OCI-LY3 (cell line): ENCODE results near the gene SCN1B.
"Not testable (repeated sequence)": the region's sequence is repeated elsewhere in the genome, so short reads cannot be mapped to it uniquely, and the experiment has no call there.

Experiments used
- H2AFZ ChIP-seq: fragments of 200-600, 300-600 bp; shearing (Covaris generic); 2 replicates; pipeline ENCODE4 v1.6.0; 2014; ENCODE audit warnings: antibody characterized with exemption, low read depth, low read length
- H3K27ac ChIP-seq: fragments of 200-600, 300-600 bp; sonication (generic); 2 replicates; pipeline ENCODE4 v1.5.1; 2014; ENCODE audit warnings: mild to moderate bottlenecking, low read length, moderate library complexity, mixed read lengths
- H3K27me3 ChIP-seq: fragments of 200-600, 300-600 bp; sonication (generic); 2 replicates; pipeline ENCODE4 v1.6.1; 2014; ENCODE audit warnings: low read depth, low read length, mixed read lengths
- H3K36me3 ChIP-seq: fragments of 200-600, 300-600 bp; sonication (generic); replicated peaks from 2 replicates; pipeline ENCODE3; 2014; ENCODE audit warnings: low read depth, low read length, mixed read lengths
- H3K4me1 ChIP-seq: fragments of 300-600, 200-600 bp; sonication (generic); 2 replicates; pipeline ENCODE4 v1.6.1; 2014; ENCODE audit warnings: low read length, mixed read lengths
- H3K4me2 ChIP-seq: fragments of 200-600, 300-600 bp; sonication (generic); 2 replicates; pipeline ENCODE4 v1.6.1; 2014; ENCODE audit warnings: low read length, mixed read lengths
- H3K4me3 ChIP-seq: fragments of 300-600, 200-600 bp; sonication (generic); 2 replicates; pipeline ENCODE4 v1.5.1; 2014; ENCODE audit warnings: antibody characterized with exemption, mild to moderate bottlenecking, low read length, moderate library complexity
- H3K79me2 ChIP-seq: fragments of 300-600, 200-600 bp; shearing (Covaris generic); 2 replicates; pipeline ENCODE4 v1.6.1; 2014; ENCODE audit warnings: mild to moderate bottlenecking, low read length, mixed read lengths
- H3K9ac ChIP-seq: fragments of 300-600, 200-600 bp; shearing (Covaris generic); 2 replicates; pipeline ENCODE4 v1.6.0; 2014; ENCODE audit warnings: mild to moderate bottlenecking, low read length, moderate library complexity
- H3K9me3 ChIP-seq: fragments of 200-600, 300-600 bp; shearing (Covaris generic); 2 replicates; pipeline ENCODE4 v1.6.1; 2014; ENCODE audit warnings: low read length, mixed read lengths; ENCODE audit not compliant: insufficient read depth
- H4K20me1 ChIP-seq: fragments of 200-600, 300-600 bp; sonication (generic); 2 replicates; pipeline ENCODE4 v1.6.1; 2016; ENCODE audit warnings: low read length, mixed read lengths; ENCODE audit not compliant: insufficient read depth
- EZH2phosphoT487 ChIP-seq: fragments of 200-600 bp; shearing (Covaris generic); IDR thresholded peaks from 2 replicates; pipeline ENCODE4 v1.6.1; 2018; ENCODE audit warnings: antibody characterized with exemption, mixed run types, low read depth
- TF ChIP-seq, protein P1 (sequence below): fragments of 200-600, 300-600 bp; sonication (generic); IDR thresholded peaks from 2 replicates; pipeline ENCODE4 v1.5.1; 2014; ENCODE audit warnings: antibody characterized with exemption, low read length, low read depth

The SCN1B gene

GRCh38 chr19:34991542-34992333 lies 38.5 kb upstream of the SCN1B start:
- Histone ChIP-seq H3K27ac (no peak overlapping the region), H2AFZ (no peak overlapping the region), H3K79me2 (no peaks in the 10 kb centered on the region), H3K27me3 (peaks cover 5% of the 10 kb centered on the region; the same call in 1 of the 2 replicates), H3K4me1 (peaks cover 29% of the 10 kb centered on the region), H3K4me3 (no peak overlapping the region), H4K20me1 (no peaks in the 10 kb centered on the region), H3K36me3 (no peaks in the 10 kb centered on the region), H3K9me3 (no peaks in the 10 kb centered on the region), H3K9ac (no peak overlapping the region), H3K4me2 (no peak overlapping the region)
- TF ChIP-seq, protein P1, sequence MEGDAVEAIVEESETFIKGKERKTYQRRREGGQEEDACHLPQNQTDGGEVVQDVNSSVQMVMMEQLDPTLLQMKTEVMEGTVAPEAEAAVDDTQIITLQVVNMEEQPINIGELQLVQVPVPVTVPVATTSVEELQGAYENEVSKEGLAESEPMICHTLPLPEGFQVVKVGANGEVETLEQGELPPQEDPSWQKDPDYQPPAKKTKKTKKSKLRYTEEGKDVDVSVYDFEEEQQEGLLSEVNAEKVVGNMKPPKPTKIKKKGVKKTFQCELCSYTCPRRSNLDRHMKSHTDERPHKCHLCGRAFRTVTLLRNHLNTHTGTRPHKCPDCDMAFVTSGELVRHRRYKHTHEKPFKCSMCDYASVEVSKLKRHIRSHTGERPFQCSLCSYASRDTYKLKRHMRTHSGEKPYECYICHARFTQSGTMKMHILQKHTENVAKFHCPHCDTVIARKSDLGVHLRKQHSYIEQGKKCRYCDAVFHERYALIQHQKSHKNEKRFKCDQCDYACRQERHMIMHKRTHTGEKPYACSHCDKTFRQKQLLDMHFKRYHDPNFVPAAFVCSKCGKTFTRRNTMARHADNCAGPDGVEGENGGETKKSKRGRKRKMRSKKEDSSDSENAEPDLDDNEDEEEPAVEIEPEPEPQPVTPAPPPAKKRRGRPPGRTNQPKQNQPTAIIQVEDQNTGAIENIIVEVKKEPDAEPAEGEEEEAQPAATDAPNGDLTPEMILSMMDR, result no peak
- no peak for TF ChIP-seq EZH2phosphoT487

DNA sequence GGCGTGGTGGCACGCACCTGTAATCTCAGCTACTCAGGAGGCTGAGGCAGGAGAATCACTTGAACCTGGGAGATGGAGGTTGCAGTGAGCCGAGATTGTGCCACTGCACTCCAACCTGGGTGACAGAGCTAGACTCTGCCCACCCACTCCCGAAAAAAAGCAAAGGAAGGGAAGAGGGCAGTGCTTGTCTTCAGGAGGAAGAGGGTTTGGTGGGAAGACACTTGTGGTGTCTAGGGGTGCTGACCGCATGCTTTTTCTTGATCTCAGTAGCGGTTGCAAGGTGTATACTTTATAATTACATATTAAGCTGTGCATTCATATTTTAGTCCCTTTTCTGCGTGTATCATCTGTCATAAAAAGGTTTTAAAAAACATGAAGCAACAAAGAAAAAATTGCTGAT lies 37.7 kb upstream of the SCN1B start:
- not testable (repeated sequence) for H4K20me1 ChIP-seq, H3K4me3 ChIP-seq, H3K36me3 ChIP-seq, H3K27me3 ChIP-seq, H3K27ac ChIP-seq, H2AFZ ChIP-seq, H3K9ac ChIP-seq, H3K79me2 ChIP-seq, H3K4me2 ChIP-seq, H3K9me3 ChIP-seq
- H3K4me1 ChIP-seq, result peaks cover 29% of the 10 kb centered on the region

- H3K9me3 ChIP-seq, result no peaks in the 10 kb centered on the region
- no peaks in the 10 kb centered on the region for H4K20me1 ChIP-seq
- no peaks in the 10 kb centered on the region for H3K79me2 ChIP-seq
- no peak overlapping the region for H3K27ac ChIP-seq
- no peaks in the 10 kb centered on the region for H3K36me3 ChIP-seq
- H3K9ac ChIP-seq, result no peak overlapping the region
- H3K4me2 ChIP-seq, result no peak overlapping the region
- H3K4me1 ChIP-seq, result peaks cover 20% of the 10 kb centered on the region
- H2AFZ ChIP-seq, result no peak overlapping the region
- peaks cover 5% of the 10 kb centered on the region; the same call in 1 of the 2 replicates for H3K27me3 ChIP-seq
- TF ChIP-seq EZH2phosphoT487, result no peak
- TF ChIP-seq, protein P1, result no peak
- no peak overlapping the region for H3K4me3 ChIP-seq
These were observed 36.0 kb upstream of the SCN1B start for GRCh38 chr19:34994286-34994642.

DNA sequence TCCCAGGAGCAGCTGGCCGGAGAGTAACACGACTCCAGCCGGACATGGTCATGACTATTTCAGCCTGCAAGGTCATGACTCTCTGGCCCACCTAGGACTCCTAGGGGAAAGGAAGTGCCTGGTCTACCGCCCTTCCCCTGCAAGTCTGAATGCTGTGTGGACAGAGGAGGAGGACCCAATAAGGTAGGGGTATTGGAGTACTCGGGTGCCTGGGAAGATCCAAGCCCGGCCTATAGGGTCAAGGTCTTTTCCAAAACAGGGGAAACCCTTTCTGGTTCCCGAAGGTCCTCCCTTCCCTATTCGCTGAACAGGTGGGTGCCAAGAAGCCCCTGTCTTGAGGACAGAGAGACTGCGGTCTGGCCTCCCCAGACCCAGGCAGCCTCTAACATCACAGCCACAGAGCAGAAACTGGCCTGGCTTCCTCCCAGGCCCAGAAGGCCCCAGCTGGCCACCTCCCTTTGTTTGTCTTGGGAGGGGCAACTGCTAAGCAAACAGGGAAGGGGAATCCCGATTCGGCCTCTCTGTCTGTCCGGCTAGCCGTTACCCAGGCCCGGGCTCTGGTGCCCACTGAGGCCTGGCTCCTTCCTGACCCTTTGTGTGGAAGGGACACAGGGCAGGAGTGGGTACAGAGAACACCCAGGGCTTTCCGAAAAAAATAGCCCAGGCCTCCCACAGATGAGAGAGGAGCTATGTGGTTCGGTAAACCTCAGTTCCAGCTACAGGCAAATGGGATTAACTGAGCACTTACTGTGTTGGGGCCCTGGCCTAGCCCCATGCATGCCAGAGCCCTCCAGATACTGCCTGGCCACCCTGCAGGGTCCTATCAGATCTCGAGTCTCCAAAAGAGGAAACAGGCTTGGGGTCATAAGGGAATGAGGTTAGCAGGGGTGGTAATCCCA lies 35.4 kb upstream of the SCN1B start:
- Histone ChIP-seq H3K27ac (no peak overlapping the region), H3K9ac (no peak overlapping the region)

More for the DNA sequence above, 35.4 kb upstream of the SCN1B start:
- H2AFZ ChIP-seq, result no peak overlapping the region
- no peaks in the 10 kb centered on the region for H3K36me3 ChIP-seq
- TF ChIP-seq EZH2phosphoT487, result no peak
- TF ChIP-seq, protein P1, result no peak
- no peaks in the 10 kb centered on the region for H4K20me1 ChIP-seq
- H3K4me2 ChIP-seq, result no peak overlapping the region
- peaks cover 2% of the 10 kb centered on the region; the same call in 1 of the 2 replicates for H3K79me2 ChIP-seq
- H3K4me3 ChIP-seq, result no peak overlapping the region
- H3K4me1 ChIP-seq, result peaks cover 20% of the 10 kb centered on the region
- H3K9me3 ChIP-seq, result no peaks in the 10 kb centered on the region
- peaks cover 5% of the 10 kb centered on the region; the same call in 1 of the 2 replicates for H3K27me3 ChIP-seq
